ENCODE data around the gene PRKAB1. TPM values are rescaled to one million over a fixed set of nuclear protein-coding genes. Genes with fewer than 3 reads are reported as not detected.

The PRKAB1 gene
- polyA plus RNA-seq, 1 experiment, result 34.3 TPM

- no peak for DNase-seq (ENCODE audit: low read depth, low spot score)
- ChIA-PET CTCF (no interaction called here), POLR2A (no interaction called here)
- H3K4me3 ChIP-seq (ENCODE audit: low read depth, low read length), result no peak overlapping the region
- no peak overlapping the region for H3K27ac ChIP-seq (ENCODE audit: low read depth, low read length)
- H3K9me3 ChIP-seq (ENCODE audit: control insufficient read depth, insufficient read depth, low read length), result no peaks in the 10 kb centered on the region; the same call in 1 of the 2 replicates
- no peaks in the 10 kb centered on the region for H3K27me3 ChIP-seq (ENCODE audit: control insufficient read depth, insufficient read depth, low read length)
- no peak for TF ChIP-seq CTCF (IDR thresholded peaks at IDR 0.05; ENCODE audit: low read depth, low read length)
Measured at GRCh38 chr12:119714614-119715267, 46.8 kb downstream of the PRKAB1 start.

GRCh38 chr12:119715268-119715620 is 47.3 kb downstream of the PRKAB1 start:
- TF ChIP-seq CTCF (IDR thresholded peaks at IDR 0.05; ENCODE audit: low read depth, low read length), result no peak
- ChIA-PET POLR2A (no interaction called here), CTCF (interaction anchor here (1.6 kb wide), 1 partner anchor 48 kb away, joined by 4 read pairs; the partner anchor contains the start of gene PRKAB1)
- Histone ChIP-seq H3K27me3 (ENCODE audit: control insufficient read depth, insufficient read depth, low read length) (no peaks in the 10 kb centered on the region), H3K4me3 (ENCODE audit: low read depth, low read length) (no peak overlapping the region), H3K9me3 (ENCODE audit: control insufficient read depth, insufficient read depth, low read length) (no peaks in the 10 kb centered on the region; the same call in 1 of the 2 replicates), H3K27ac (ENCODE audit: low read depth, low read length) (no peak overlapping the region)
- DNase-seq (ENCODE audit: low read depth, low spot score), result no peak

- H3K27me3 ChIP-seq (ENCODE audit: control insufficient read depth, insufficient read depth, low read length), result no peaks in the 10 kb centered on the region
- DNase-seq (ENCODE audit: low read depth, low spot score), result no peak
- TF ChIP-seq CTCF (IDR thresholded peaks at IDR 0.05; ENCODE audit: low read depth, low read length), result no peak
- H3K4me3 ChIP-seq (ENCODE audit: low read depth, low read length), result no peak overlapping the region
- ChIA-PET POLR2A (no interaction called here), CTCF (interaction anchor here (0.7 to 1.3 kb wide), 3 partner anchors 29 to 63 kb away, joined by 4 read pairs; partner anchors contain the start of gene PRKAB1)
- H3K27ac ChIP-seq (ENCODE audit: low read depth, low read length), result no peak overlapping the region
- H3K9me3 ChIP-seq (ENCODE audit: control insufficient read depth, insufficient read depth, low read length), result no peaks in the 10 kb centered on the region; the same call in 1 of the 2 replicates
Measured at GRCh38 chr12:119718141-119718540, 50.2 kb downstream of the PRKAB1 start.

GRCh38 chr12:119720349-119720748 is 52.4 kb downstream of the PRKAB1 start:
- Histone ChIP-seq H3K9me3 (ENCODE audit: control insufficient read depth, insufficient read depth, low read length) (no peaks in the 10 kb centered on the region; the same call in 1 of the 2 replicates), H3K27me3 (ENCODE audit: control insufficient read depth, insufficient read depth, low read length) (no peaks in the 10 kb centered on the region), H3K4me3 (ENCODE audit: low read depth, low read length) (no peak overlapping the region), H3K27ac (ENCODE audit: low read depth, low read length) (no peak overlapping the region)
- TF ChIP-seq CTCF (IDR thresholded peaks at IDR 0.05; ENCODE audit: low read depth, low read length), result no peak
- CTCF ChIA-PET, result no interaction called here
- POLR2A ChIA-PET, result no interaction called here
- DNase-seq (ENCODE audit: low read depth, low spot score), result no peak

- H3K27me3 ChIP-seq (ENCODE audit: control insufficient read depth, insufficient read depth, low read length), result no peaks in the 10 kb centered on the region
- TF ChIP-seq CTCF (IDR thresholded peaks at IDR 0.05; ENCODE audit: low read depth, low read length), result no peak
- CTCF ChIA-PET, result no interaction called here
- POLR2A ChIA-PET, result no interaction called here
- H3K9me3 ChIP-seq (ENCODE audit: control insufficient read depth, insufficient read depth, low read length), result no peaks in the 10 kb centered on the region; the same call in 1 of the 2 replicates
- H3K27ac ChIP-seq (ENCODE audit: low read depth, low read length), result no peak overlapping the region
- H3K4me3 ChIP-seq (ENCODE audit: low read depth, low read length), result no peak overlapping the region
- DNase-seq (ENCODE audit: low read depth, low spot score), result no peak
Measured at GRCh38 chr12:119721306-119721705, 53.4 kb downstream of the PRKAB1 start.
